ENCODE data around the gene CX3CR1.

The CX3CR1 gene

GRCh38 chr3:39294446-39295183 lies 14.8 kb upstream of the CX3CR1 start:
- in situ Hi-C loops (cut with MboI; ENCODE audit: low pct_unique_long_range_greater_than_20kb, low sequenced_read_pairs): no loop called here
- DNase-seq: no peak

DNA sequence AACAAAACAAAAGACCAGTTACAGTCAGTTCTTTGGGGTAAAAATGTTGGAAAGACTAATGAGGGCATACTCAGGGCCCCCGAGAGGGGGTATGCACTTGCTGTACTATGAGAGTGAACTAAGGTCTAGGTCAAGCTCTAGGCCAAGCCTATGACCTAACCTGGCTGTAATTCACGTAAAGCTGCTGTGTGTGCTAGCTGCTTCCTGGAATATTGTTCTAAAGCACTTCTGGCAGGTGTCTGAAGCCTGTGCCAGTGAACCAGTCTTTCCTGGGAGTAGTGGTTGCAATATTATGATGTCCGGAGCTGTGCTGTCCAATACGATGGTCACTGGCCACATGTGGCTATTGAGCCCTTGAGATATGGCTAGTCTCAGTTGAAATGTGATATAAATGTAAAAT lies 13.1 kb upstream of the CX3CR1 start:
- in situ Hi-C loops (cut with MboI; ENCODE audit: low pct_unique_long_range_greater_than_20kb, low sequenced_read_pairs): no loop called here
- no peak for DNase-seq

GRCh38 chr3:39291903-39292329 lies 12.1 kb upstream of the CX3CR1 start:
- DNase-seq: peak; percentile 81
- in situ Hi-C loops (cut with MboI; ENCODE audit: low pct_unique_long_range_greater_than_20kb, low sequenced_read_pairs): no loop called here

- in situ Hi-C loops (cut with MboI; ENCODE audit: low pct_unique_long_range_greater_than_20kb, low sequenced_read_pairs): no loop called here
- DNase-seq: no peak
Observed at GRCh38 chr3:39290255-39290654, 10.4 kb upstream of the CX3CR1 start.

DNA sequence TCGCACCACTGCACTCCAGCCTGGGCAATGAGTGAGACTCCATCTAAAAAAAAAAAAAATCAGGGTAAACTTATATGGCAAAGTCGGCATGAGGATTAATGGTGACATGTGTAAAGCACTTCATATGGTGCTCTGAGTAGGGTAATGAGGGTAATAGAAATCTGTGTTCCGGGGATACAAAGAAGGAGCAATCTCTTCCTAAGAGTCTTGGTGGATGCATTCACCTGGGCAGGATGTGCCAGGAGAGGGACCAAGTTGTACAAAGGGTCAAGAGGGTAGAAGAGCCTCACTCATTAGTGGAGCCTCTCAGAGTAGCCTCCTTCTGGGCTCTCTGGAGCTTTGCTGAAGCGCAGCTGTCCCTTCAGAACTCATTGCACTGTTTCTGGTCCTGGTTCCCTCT lies 9.3 kb upstream of the CX3CR1 start:
- no peak for DNase-seq
- in situ Hi-C loops (cut with MboI; ENCODE audit: low pct_unique_long_range_greater_than_20kb, low sequenced_read_pairs): loop anchor here (10.0 kb wide), 1 partner anchor 94 kb away; the partner anchor contains the start of gene XIRP1

DNA sequence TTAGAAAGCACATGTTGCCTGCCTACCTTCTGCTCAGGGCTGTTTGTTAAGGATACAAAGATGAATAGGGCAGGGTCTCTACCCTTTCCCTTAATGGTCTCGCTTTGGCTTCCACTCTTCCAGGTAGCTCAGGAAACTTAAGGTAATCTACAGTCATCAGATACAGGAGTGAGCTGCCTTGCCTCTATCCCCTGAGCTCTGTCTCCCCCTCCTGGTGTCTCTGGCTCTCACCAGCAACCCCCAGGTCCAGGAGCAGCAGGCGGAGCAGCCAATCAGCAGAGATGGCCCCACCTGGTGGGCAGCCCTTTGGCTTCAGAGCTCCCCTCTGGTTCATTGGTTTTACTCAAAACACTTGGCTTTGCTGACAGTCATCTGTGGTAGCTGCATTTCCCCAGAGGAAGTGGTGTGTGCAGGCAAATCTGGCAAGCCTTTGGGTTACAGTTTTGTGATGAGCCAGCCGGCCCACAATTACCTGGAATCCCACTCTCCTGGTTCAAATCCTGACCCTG lies 8.5 kb upstream of the CX3CR1 start:
- in situ Hi-C loops (cut with MboI; ENCODE audit: low pct_unique_long_range_greater_than_20kb, low sequenced_read_pairs): loop anchor here (10.0 kb wide), 1 partner anchor 94 kb away; the partner anchor contains the start of gene XIRP1
- DNase-seq: peak; percentile 92

- in situ Hi-C loops (cut with MboI; ENCODE audit: low pct_unique_long_range_greater_than_20kb, low sequenced_read_pairs): loop anchor here (10.0 kb wide), 1 partner anchor 93 kb away; the partner anchor contains the start of gene XIRP1
Observed at GRCh38 chr3:39287216-39288164, 7.7 kb upstream of the CX3CR1 start.

DNA sequence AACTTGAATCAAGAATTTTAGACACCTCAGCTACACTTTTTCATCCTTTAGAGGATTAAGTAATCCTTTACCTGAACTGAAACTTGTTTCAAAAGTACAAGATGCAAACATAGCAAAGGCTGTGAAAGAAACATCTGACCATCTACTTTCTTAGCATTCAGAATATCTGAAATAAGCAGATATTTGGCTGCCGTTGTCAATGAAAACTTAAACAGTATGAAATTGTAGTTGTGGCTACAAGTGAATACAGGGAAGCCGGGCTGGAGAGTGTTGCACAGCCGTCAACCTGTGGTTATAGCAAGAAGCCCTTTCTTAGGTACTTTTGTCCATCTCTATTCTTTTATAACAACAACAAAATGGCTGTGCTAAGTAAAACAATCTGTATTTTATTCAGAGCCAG lies 6.9 kb upstream of the CX3CR1 start:
- DNase-seq: no peak
- in situ Hi-C loops (cut with MboI; ENCODE audit: low pct_unique_long_range_greater_than_20kb, low sequenced_read_pairs): loop anchor here (10.0 kb wide), 1 partner anchor 92 kb away; the partner anchor contains the start of gene XIRP1

More at GRCh38 chr3:39287216-39288164, 7.7 kb upstream of the CX3CR1 start:
- DNase-seq: no peak

- in situ Hi-C loops (cut with MboI; ENCODE audit: low pct_unique_long_range_greater_than_20kb, low sequenced_read_pairs): loop anchor here (10.0 kb wide), 1 partner anchor 91 kb away; the partner anchor contains the start of gene XIRP1
- no peak for DNase-seq
Observed at GRCh38 chr3:39285332-39285731, 5.5 kb upstream of the CX3CR1 start.

- peak; percentile 74 for DNase-seq
- in situ Hi-C loops (cut with MboI; ENCODE audit: low pct_unique_long_range_greater_than_20kb, low sequenced_read_pairs): loop anchor here (10.0 kb wide), 1 partner anchor 90 kb away; the partner anchor contains the start of gene XIRP1
Observed at GRCh38 chr3:39284457-39284881, 4.6 kb upstream of the CX3CR1 start.

GRCh38 chr3:39282057-39282456 lies 2.2 kb upstream of the CX3CR1 start:
- in situ Hi-C loops (cut with MboI; ENCODE audit: low pct_unique_long_range_greater_than_20kb, low sequenced_read_pairs): loop anchor here (10.0 kb wide), 1 partner anchor 87 kb away; the partner anchor contains the start of gene XIRP1
- no peak for DNase-seq

DNA sequence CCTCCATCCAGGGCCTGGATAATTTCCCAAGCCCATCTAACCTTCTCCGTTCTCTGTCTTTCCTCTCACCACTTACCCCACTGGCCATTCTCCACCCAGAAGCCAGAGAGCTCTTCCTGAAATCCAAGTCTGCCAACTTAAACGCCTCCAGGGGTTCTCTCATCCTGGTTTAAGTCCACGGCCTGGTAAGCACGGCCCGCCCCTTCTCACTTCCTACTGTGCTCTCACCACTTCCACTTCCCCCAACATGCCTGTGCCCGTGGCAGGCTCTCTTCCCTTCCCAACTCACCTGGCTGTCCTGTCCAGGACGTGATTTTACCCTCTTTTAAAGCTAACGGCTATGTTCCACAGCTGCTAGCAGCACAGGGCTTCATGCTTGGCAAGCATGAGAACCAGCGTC lies 1.7 kb upstream of the CX3CR1 start:
- DNase-seq: no peak
- in situ Hi-C loops (cut with MboI; ENCODE audit: low pct_unique_long_range_greater_than_20kb, low sequenced_read_pairs): loop anchor here (10.0 kb wide), 1 partner anchor 87 kb away; the partner anchor contains the start of gene XIRP1

DNA sequence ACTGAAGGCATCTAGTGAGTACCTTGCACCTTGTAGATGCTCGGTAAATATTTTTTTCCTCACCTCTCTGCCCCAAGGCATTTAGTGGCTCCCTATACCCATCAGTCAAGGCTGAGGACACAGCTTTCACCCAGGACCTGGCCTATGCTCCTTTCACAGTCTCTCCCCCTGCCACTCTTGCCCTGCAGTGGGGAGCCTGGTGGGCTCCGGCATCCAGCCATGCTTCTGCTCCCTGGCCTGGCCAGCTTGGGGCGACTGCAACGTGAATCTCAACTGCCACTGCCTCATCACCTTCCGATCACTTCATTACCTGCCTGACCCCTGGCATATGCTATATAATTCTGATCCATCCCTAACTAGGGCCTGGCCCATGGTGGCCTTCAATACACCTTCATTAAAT lies 735 bp upstream of the CX3CR1 start:
- in situ Hi-C loops (cut with MboI; ENCODE audit: low pct_unique_long_range_greater_than_20kb, low sequenced_read_pairs): loop anchor here (10.0 kb wide), 1 partner anchor 86 kb away; the partner anchor contains the start of gene XIRP1
- no peak for DNase-seq

- in situ Hi-C loops (cut with MboI; ENCODE audit: low pct_unique_long_range_greater_than_20kb, low sequenced_read_pairs): no loop called here
- no peak for DNase-seq
Observed at GRCh38 chr3:39278616-39278935, 1.3 kb downstream of the CX3CR1 start.

GRCh38 chr3:39277893-39278615 lies 1.8 kb downstream of the CX3CR1 start:
- in situ Hi-C loops (cut with MboI; ENCODE audit: low pct_unique_long_range_greater_than_20kb, low sequenced_read_pairs): no loop called here
- DNase-seq: no peak

- in situ Hi-C loops (cut with MboI; ENCODE audit: low pct_unique_long_range_greater_than_20kb, low sequenced_read_pairs): no loop called here
- no peak for DNase-seq
Observed at GRCh38 chr3:39276746-39277145, 3.1 kb downstream of the CX3CR1 start.

- DNase-seq: no peak
- in situ Hi-C loops (cut with MboI; ENCODE audit: low pct_unique_long_range_greater_than_20kb, low sequenced_read_pairs): no loop called here
Observed at GRCh38 chr3:39275963-39276593, 3.8 kb downstream of the CX3CR1 start.

DNA sequence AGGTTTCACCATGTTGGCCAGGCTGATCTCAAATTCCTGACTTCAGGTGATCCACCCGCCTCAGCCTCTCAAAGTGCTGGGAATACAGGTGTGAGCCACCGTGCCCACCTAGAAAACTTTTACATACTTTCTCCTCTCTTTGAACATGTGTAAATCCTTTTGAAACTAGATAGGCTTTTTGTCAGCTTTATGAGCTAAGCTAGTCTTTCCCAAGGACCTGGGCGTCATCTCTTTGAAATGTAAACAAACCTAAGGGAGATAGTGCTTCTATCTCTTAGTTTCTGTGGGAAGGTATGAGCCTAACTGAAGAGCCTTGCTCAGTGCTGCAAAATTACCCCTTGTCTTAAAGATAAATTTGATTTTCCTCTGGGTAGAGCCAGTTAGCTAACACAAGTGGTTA lies 4.8 kb downstream of the CX3CR1 start:
- in situ Hi-C loops (cut with MboI; ENCODE audit: low pct_unique_long_range_greater_than_20kb, low sequenced_read_pairs): no loop called here

More for the DNA sequence above, 4.8 kb downstream of the CX3CR1 start:
- no peak for DNase-seq

Data from KBM-7 (cell line).